IMR-90 (cell line): Measurements from ENCODE around the gene ELFN2. TPM values are rescaled to one million over a fixed set of nuclear protein-coding genes. Genes with fewer than 3 reads are reported as not detected.

Source experiments
- ATAC-seq: fragments of 200-7000 bp; cut with Tn5 transposase; 2 replicates; pipeline ENCODE4 v1.9.1; 2020; ENCODE audit warnings: low read depth, mild to moderate bottlenecking, moderate library complexity
- BruUV-seq: library from RNA; stranded (reverse); fragments of 400-500 nt; replicated peaks from 2 replicates; lab custom pipeline; 2021; lab: Mats Ljungman, UMichigan
- CTCF ChIA-PET: fragments of 300-600 bp; formaldehyde crosslinking; extraction: SDS; loops from one replicate; lab custom pipeline; 2021; ENCODE audit warnings: antibody characterized with exemption; lab: Yijun Ruan, JAX
- POLR2A ChIA-PET: fragments of 300-600 bp; sonication (Branson Sonifier 250); formaldehyde crosslinking; loops from one replicate; lab custom pipeline; 2022; ENCODE audit warnings: antibody characterized with exemption; ENCODE audit not compliant: unreplicated experiment; lab: Charles Lee
- DNase-seq: peaks from one replicate; pipeline ENCODE4 v3.0.0; 2013
- H2AFZ ChIP-seq: replicated peaks from 2 replicates; pipeline ENCODE3; 2013; ENCODE audit warnings: low read length, mild to moderate bottlenecking; ENCODE audit not compliant: poor library complexity
- H2AK5ac ChIP-seq: 2 replicates; pipeline ENCODE4 v1.6.1; 2013; ENCODE audit warnings: low read depth, low read length, inconsistent platforms
- H2AK9ac ChIP-seq: replicated peaks from 2 replicates; pipeline ENCODE3; 2013; ENCODE audit warnings: mild to moderate bottlenecking, low read depth, low read length, moderate library complexity; ENCODE audit not compliant: poor library complexity
- H2BK120ac ChIP-seq: 2 replicates; pipeline ENCODE4 v1.6.1; 2013; ENCODE audit warnings: low read depth, low read length, inconsistent platforms
- H2BK15ac ChIP-seq: 3 replicates; pipeline ENCODE4 v1.6.1; 2013; ENCODE audit warnings: low read depth, low read length, inconsistent platforms
- H2BK20ac ChIP-seq: 2 replicates; pipeline ENCODE4 v1.6.1; 2013; ENCODE audit warnings: low read depth, mild to moderate bottlenecking, inconsistent platforms, low read length, moderate library complexity
- H2BK5ac ChIP-seq: 2 replicates; pipeline ENCODE4 v1.6.1; 2013; ENCODE audit warnings: mild to moderate bottlenecking, low read depth, low read length, inconsistent platforms; ENCODE audit not compliant: poor library complexity, severe bottlenecking
- H3K14ac ChIP-seq: replicated peaks from 2 replicates; pipeline ENCODE4 v1.6.1; 2013; ENCODE audit warnings: low read depth, low read length, inconsistent platforms
- H3K18ac ChIP-seq: 2 replicates; pipeline ENCODE4 v1.6.1; 2013; ENCODE audit warnings: low read depth, low read length, control low read depth
- H3K23ac ChIP-seq: 2 replicates; pipeline ENCODE4 v1.6.1; 2013; ENCODE audit warnings: low read depth, low read length, inconsistent platforms
- H3K27ac ChIP-seq: 2 replicates; pipeline ENCODE4 v1.5.1; 2013; ENCODE audit warnings: mild to moderate bottlenecking, control low read depth, low read length; ENCODE audit not compliant: insufficient read depth
- H3K27me3 ChIP-seq: 2 replicates; pipeline ENCODE4 v1.6.1; 2013; ENCODE audit warnings: low read length; ENCODE audit not compliant: control insufficient read depth, insufficient read depth
- H3K36me3 ChIP-seq: 2 replicates; pipeline ENCODE4 v1.6.1; 2013; ENCODE audit warnings: low read length, mixed read lengths; ENCODE audit not compliant: control insufficient read depth, insufficient read depth
- H3K4ac ChIP-seq: 2 replicates; pipeline ENCODE4 v1.6.1; 2013; ENCODE audit warnings: low read depth, low read length, inconsistent platforms
- H3K4me1 ChIP-seq: 2 replicates; pipeline ENCODE4 v1.6.1; 2013; ENCODE audit warnings: low read length, mixed read lengths; ENCODE audit not compliant: control insufficient read depth, insufficient read depth
- H3K4me2 ChIP-seq: 2 replicates; pipeline ENCODE4 v1.6.1; 2013; ENCODE audit warnings: low read depth, mild to moderate bottlenecking, control low read depth, low read length, moderate library complexity
- H3K4me3 ChIP-seq: 2 replicates; pipeline ENCODE4 v1.5.1; 2013; ENCODE audit warnings: low read depth, mild to moderate bottlenecking, control low read depth, low read length, moderate library complexity; ENCODE audit not compliant: insufficient read depth
- H3K56ac ChIP-seq: 2 replicates; pipeline ENCODE4 v1.6.1; 2013; ENCODE audit warnings: low read length, inconsistent platforms; ENCODE audit not compliant: insufficient read depth; ENCODE audit errors: extremely low read depth
- H3K79me1 ChIP-seq, 2 experiments: 2 replicates each; pipeline ENCODE4 v1.6.1; 2013; ENCODE audit warnings: low read length in 2 of 2, inconsistent platforms in 1 of 2, low read depth in 1 of 2
- H3K9ac ChIP-seq: 2 replicates; pipeline ENCODE4 v1.6.1; 2013; ENCODE audit warnings: low read depth, low read length, control low read depth
- H3K9me1 ChIP-seq: 2 replicates; pipeline ENCODE4 v1.6.1; 2013; ENCODE audit warnings: low read length, inconsistent platforms; ENCODE audit not compliant: insufficient read depth
- H3K9me3 ChIP-seq: 2 replicates; pipeline ENCODE4 v1.6.1; 2013; ENCODE audit warnings: low read length; ENCODE audit not compliant: control insufficient read depth, insufficient read depth
- H4K20me1 ChIP-seq: 2 replicates; pipeline ENCODE4 v1.6.1; 2013; ENCODE audit warnings: low read length, inconsistent platforms; ENCODE audit not compliant: insufficient read depth
- H4K5ac ChIP-seq: 2 replicates; pipeline ENCODE4 v1.6.1; 2013; ENCODE audit warnings: mild to moderate bottlenecking, low read depth, low read length, control low read depth
- H4K8ac ChIP-seq, 2 experiments: 2 replicates each; pipeline ENCODE4 v1.6.1; 2013; ENCODE audit warnings: low read depth in 2 of 2, low read length in 2 of 2, control low read depth in 1 of 2, inconsistent platforms in 1 of 2
- H4K91ac ChIP-seq: 2 replicates; pipeline ENCODE4 v1.6.1; 2013; ENCODE audit warnings: low read depth, low read length, inconsistent platforms; ENCODE audit not compliant: insufficient read depth
- BHLHE40 ChIP-seq: fragments of 150-350 bp; IDR thresholded peaks from 2 replicates; pipeline ENCODE4 v1.6.1; 2016; ENCODE audit warnings: mild to moderate bottlenecking, low read depth, low read length
- CEBPB ChIP-seq: IDR thresholded peaks from 2 replicates; pipeline ENCODE4 v1.6.1; 2012; ENCODE audit warnings: low read depth, low read length, improper control_type of control experiment
- FOS ChIP-seq: fragments of 150-350 bp; IDR thresholded peaks from 2 replicates; pipeline ENCODE4 v1.6.1; 2016; ENCODE audit warnings: low read depth, low read length
- MAFK ChIP-seq: IDR thresholded peaks from 2 replicates; pipeline ENCODE4 v1.6.1; 2012; ENCODE audit warnings: low read depth, low read length, improper control_type of control experiment
- MAZ ChIP-seq: IDR thresholded peaks from 2 replicates; pipeline ENCODE4 v1.6.1; 2012; ENCODE audit warnings: low read depth, mild to moderate bottlenecking, low read length, improper control_type of control experiment, moderate library complexity, borderline replicate concordance
- MXI1 ChIP-seq: IDR thresholded peaks from 2 replicates; pipeline ENCODE4 v1.6.1; 2012; ENCODE audit warnings: low read depth, mild to moderate bottlenecking, low read length, moderate library complexity, borderline replicate concordance
- POLR2A ChIP-seq: IDR thresholded peaks from 2 replicates; pipeline ENCODE4 v1.6.1; 2012; ENCODE audit warnings: mild to moderate bottlenecking, low read depth, low read length
- RAD21 ChIP-seq: IDR thresholded peaks from 2 replicates; pipeline ENCODE4 v1.6.1; 2012; ENCODE audit warnings: low read length, improper control_type of control experiment
- SMC3 ChIP-seq: fragments of 150-350 bp; IDR thresholded peaks from 2 replicates; pipeline ENCODE4 v1.6.1; 2016; ENCODE audit warnings: low read depth, mild to moderate bottlenecking, antibody characterized with exemption, low read length, moderate library complexity
- WGBS, 2 experiments: methylation state at CpG; one replicate each; pipeline versions ENCODE4 v1.1.5 to v1.1.7; 2013; ENCODE audit warnings: missing lambda C conversion rate in 2 of 2; ENCODE audit not compliant: insufficient read length in 1 of 2; ENCODE audit errors: extremely low coverage in 2 of 2; 5-methylcytosine and 5-hydroxymethylcytosine counted together
- dilution Hi-C: fragments of 300-500 bp; cut with HindIII; formaldehyde crosslinking; loops from one replicate; pipeline ENCODE4 v1.14.3; 2018; ENCODE audit warnings: low sequenced_read_pairs; ENCODE audit not compliant: unreplicated experiment
- in situ Hi-C: fragments of 300-500 bp; cut with MboI; formaldehyde crosslinking; loops from 3 replicates; pipeline ENCODE4 v1.14.3; 2019; ENCODE audit warnings: low sequenced_read_pairs, inconsistent platforms, mixed read lengths
- intact Hi-C: fragments of 100-400 bp; cut with micrococcal nuclease; formaldehyde crosslinking; loops from 2 replicates; pipeline ENCODE4 v1.10.0; 2022
- polyA plus RNA-seq, 3 experiments: library from polyadenylated mRNA; depleted of rRNA; stranded (reverse); fragments of >200 nt; gene quantifications; 2 replicates each; pipeline ENCODE4 v1.2.3, GENCODE V29; 2012; ENCODE audit warnings: low replicate concordance in 1 of 3
- total RNA-seq: library from RNA; depleted of rRNA; stranded (reverse); fragments of >200 nt; gene quantifications from 2 replicates; pipeline ENCODE4 v1.2.3, GENCODE V29; 2012
- TF ChIP-seq, protein P1 (sequence below): fragments of 150-350 bp; IDR thresholded peaks from 2 replicates; pipeline ENCODE4 v1.6.1; 2017; ENCODE audit warnings: mild to moderate bottlenecking, antibody characterized with exemption, low read length, low read depth
- TF ChIP-seq, protein P2 (sequence below): conservative IDR thresholded peaks from 2 replicates; pipeline ENCODE4 v1.5.1; 2012; ENCODE audit warnings: mild to moderate bottlenecking, low read depth, low read length, improper control_type of control experiment
- TF ChIP-seq, protein P3 (sequence below): fragments of 150-350 bp; IDR thresholded peaks from 2 replicates; pipeline ENCODE4 v1.6.1; 2016; ENCODE audit warnings: low read depth, mild to moderate bottlenecking, low read length, moderate library complexity, borderline replicate concordance

Gene ELFN2
- total and polyA plus RNA-seq, 2 of the 4 experiments (the other 2 are of a cell fraction), result 0.72 to 5.0 TPM

DNA sequence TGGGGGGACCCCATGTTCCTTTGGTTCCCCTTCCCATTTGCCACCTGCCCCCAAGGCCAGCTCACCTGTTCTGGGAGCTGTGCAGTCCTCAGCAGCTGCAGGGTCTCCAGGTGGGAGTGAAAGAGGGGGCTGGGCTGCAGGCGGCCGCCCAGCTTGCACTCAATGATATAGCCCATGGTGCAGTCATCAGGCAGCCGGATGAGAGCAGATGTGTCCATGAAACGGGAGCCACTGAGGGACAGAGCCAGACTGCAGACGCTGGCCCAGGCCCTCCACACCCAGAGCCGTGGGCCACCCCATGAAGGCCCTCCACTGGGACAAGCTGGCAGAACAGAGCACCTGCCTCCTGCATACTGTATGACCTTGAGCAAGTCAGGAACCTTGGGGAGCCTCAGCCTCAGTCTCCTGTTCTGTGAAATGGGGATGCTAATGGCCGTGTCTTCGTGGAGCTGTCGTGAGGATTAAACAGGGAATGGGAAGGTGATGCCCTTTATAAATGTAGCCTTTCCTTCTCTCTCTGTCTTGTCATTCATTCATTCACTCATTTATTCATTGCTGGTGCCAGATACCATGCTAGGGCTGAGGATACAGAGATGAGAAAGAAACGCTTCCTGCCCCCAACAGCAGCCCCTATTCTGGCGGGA, 47.3 kb upstream of the ELFN2 start:
- Histone ChIP-seq H3K4me1 (no peaks in the 10 kb centered on the region), H3K9me1 (no peaks in the 10 kb centered on the region), H3K79me1 (no peaks in the 10 kb centered on the region), H3K4me2 (no peak overlapping the region), H2BK20ac (no peak overlapping the region), H3K27ac (no peak overlapping the region), H4K8ac (no peak overlapping the region), H3K27me3 (peaks cover 64% of the 10 kb centered on the region), H3K23ac (no peak overlapping the region), H4K20me1 (no peaks in the 10 kb centered on the region; the same call in 1 of the 2 replicates), H2AK5ac (no peak overlapping the region), H3K9ac (no peak overlapping the region), H3K4me3 (no peak overlapping the region), H4K5ac (no peak overlapping the region), H4K91ac (no peak overlapping the region), H3K56ac (no peak overlapping the region), H2BK120ac (no peak overlapping the region), H3K4ac (no peak overlapping the region), H2BK15ac (no peak overlapping the region), H3K14ac (no peak overlapping the region), H3K18ac (no peak overlapping the region), H3K36me3 (no peaks in the 10 kb centered on the region), H2AK9ac (no peak overlapping the region), H3K9me3 (no peaks in the 10 kb centered on the region), H2AFZ (no peak overlapping the region), H2BK5ac (no peak overlapping the region)
- TF ChIP-seq SMC3 (no peak), CEBPB (no peak), MAFK (no peak), MXI1 (no peak), FOS (no peak), MAZ (no peak), RAD21 (no peak), POLR2A (no peak), BHLHE40 (no peak)
- TF ChIP-seq, protein P1, sequence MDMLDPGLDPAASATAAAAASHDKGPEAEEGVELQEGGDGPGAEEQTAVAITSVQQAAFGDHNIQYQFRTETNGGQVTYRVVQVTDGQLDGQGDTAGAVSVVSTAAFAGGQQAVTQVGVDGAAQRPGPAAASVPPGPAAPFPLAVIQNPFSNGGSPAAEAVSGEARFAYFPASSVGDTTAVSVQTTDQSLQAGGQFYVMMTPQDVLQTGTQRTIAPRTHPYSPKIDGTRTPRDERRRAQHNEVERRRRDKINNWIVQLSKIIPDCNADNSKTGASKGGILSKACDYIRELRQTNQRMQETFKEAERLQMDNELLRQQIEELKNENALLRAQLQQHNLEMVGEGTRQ, result no peak
- TF ChIP-seq, protein P2, sequence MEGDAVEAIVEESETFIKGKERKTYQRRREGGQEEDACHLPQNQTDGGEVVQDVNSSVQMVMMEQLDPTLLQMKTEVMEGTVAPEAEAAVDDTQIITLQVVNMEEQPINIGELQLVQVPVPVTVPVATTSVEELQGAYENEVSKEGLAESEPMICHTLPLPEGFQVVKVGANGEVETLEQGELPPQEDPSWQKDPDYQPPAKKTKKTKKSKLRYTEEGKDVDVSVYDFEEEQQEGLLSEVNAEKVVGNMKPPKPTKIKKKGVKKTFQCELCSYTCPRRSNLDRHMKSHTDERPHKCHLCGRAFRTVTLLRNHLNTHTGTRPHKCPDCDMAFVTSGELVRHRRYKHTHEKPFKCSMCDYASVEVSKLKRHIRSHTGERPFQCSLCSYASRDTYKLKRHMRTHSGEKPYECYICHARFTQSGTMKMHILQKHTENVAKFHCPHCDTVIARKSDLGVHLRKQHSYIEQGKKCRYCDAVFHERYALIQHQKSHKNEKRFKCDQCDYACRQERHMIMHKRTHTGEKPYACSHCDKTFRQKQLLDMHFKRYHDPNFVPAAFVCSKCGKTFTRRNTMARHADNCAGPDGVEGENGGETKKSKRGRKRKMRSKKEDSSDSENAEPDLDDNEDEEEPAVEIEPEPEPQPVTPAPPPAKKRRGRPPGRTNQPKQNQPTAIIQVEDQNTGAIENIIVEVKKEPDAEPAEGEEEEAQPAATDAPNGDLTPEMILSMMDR, result no peak
- TF ChIP-seq, protein P3, sequence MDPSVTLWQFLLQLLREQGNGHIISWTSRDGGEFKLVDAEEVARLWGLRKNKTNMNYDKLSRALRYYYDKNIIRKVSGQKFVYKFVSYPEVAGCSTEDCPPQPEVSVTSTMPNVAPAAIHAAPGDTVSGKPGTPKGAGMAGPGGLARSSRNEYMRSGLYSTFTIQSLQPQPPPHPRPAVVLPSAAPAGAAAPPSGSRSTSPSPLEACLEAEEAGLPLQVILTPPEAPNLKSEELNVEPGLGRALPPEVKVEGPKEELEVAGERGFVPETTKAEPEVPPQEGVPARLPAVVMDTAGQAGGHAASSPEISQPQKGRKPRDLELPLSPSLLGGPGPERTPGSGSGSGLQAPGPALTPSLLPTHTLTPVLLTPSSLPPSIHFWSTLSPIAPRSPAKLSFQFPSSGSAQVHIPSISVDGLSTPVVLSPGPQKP, result no peak
- intact Hi-C loops, result no loop called here
- ChIA-PET CTCF (no interaction called here), POLR2A (no interaction called here)
- dilution Hi-C loops, result no loop called here
- BruUV-seq, result no TSS peak
- no peak for DNase-seq
- WGBS, 2 experiments, result 78% methylated on average over 5 of the region's 11 CpGs; no CpG with 5 or more reads in 1 of the 2 experiments
- in situ Hi-C loops, result no loop called here
- no peak for ATAC-seq
